22Rv1 (cell line): ENCODE measurements around the gene TMUB2.

Source experiments
- CTCF ChIP-seq: fragments of 450-650 bp; IDR thresholded peaks from 2 replicates; pipeline ENCODE4 v1.5.1; 2017; ENCODE audit warnings: mild to moderate bottlenecking
- ZFX ChIP-seq: fragments of 450-650 bp; IDR thresholded peaks from 2 replicates; pipeline ENCODE4 v1.6.1; 2017; ENCODE audit warnings: antibody characterized with exemption, borderline replicate concordance

GRCh38 chr17:44203731-44204440, 17.1 kb downstream of the TMUB2 start:
- peak; percentile 87 for TF ChIP-seq CTCF
- TF ChIP-seq ZFX = no peak
